H9 (cell line): ENCODE measurements around the gene SLC2A9. TPM values are rescaled to one million over a fixed set of nuclear protein-coding genes. Genes with fewer than 3 reads are reported as not detected.

Source experiments
- DNase-seq: peaks from one replicate; pipeline ENCODE4 v3.0.0-alpha.2; 2017
- H2AFZ ChIP-seq: one replicate; pipeline ENCODE4 v1.6.1; 2013; ENCODE audit warnings: mild to moderate bottlenecking, low read length, control low read depth, moderate library complexity
- H2AK5ac ChIP-seq: 2 replicates; pipeline ENCODE4 v1.6.1; 2013; ENCODE audit warnings: low read length, control low read depth, mixed read lengths; ENCODE audit not compliant: insufficient read length
- H2BK120ac ChIP-seq: one replicate; pipeline ENCODE4 v1.6.1; 2013; ENCODE audit warnings: low read depth, mild to moderate bottlenecking, low read length, control low read depth, inconsistent platforms; ENCODE audit not compliant: poor library complexity, severe bottlenecking
- H2BK12ac ChIP-seq: 2 replicates; pipeline ENCODE4 v1.6.1; 2013; ENCODE audit warnings: low read length, control low read depth, mixed read lengths, low read depth; ENCODE audit not compliant: insufficient read length
- H2BK15ac ChIP-seq: 2 replicates; pipeline ENCODE4 v1.6.1; 2013; ENCODE audit warnings: low read depth, low read length, control low read depth
- H2BK20ac ChIP-seq: one replicate; pipeline ENCODE4 v1.6.1; 2013; ENCODE audit warnings: low read depth, mild to moderate bottlenecking, low read length, control low read depth, inconsistent platforms; ENCODE audit not compliant: poor library complexity, severe bottlenecking
- H2BK5ac ChIP-seq: 2 replicates; pipeline ENCODE4 v1.6.1; 2013; ENCODE audit warnings: low read length, control low read depth, mixed read lengths; ENCODE audit not compliant: insufficient read length
- H3K14ac ChIP-seq: 2 replicates; pipeline ENCODE4 v1.6.1; 2013; ENCODE audit warnings: low read length, control low read depth; ENCODE audit not compliant: insufficient read depth
- H3K18ac ChIP-seq: 2 replicates; pipeline ENCODE4 v1.6.1; 2013; ENCODE audit warnings: low read depth, mild to moderate bottlenecking, mixed read lengths, low read length, control low read depth; ENCODE audit not compliant: insufficient read length
- H3K23ac ChIP-seq: 2 replicates; pipeline ENCODE4 v1.6.1; 2013; ENCODE audit warnings: low read length, control low read depth, mixed read lengths, low read depth; ENCODE audit not compliant: insufficient read length
- H3K23me2 ChIP-seq: 2 replicates; pipeline ENCODE4 v1.6.1; 2013; ENCODE audit warnings: low read depth, mild to moderate bottlenecking, mixed read lengths, low read length, control low read depth; ENCODE audit not compliant: insufficient read length, poor library complexity, severe bottlenecking
- H3K27ac ChIP-seq: 2 replicates; pipeline ENCODE4 v1.5.1; 2013; ENCODE audit warnings: low read length, control low read depth, mixed read lengths, low read depth; ENCODE audit not compliant: insufficient read length
- H3K27me3 ChIP-seq: 2 replicates; pipeline ENCODE4 v1.6.1; 2013; ENCODE audit warnings: low read length, control low read depth, inconsistent platforms; ENCODE audit not compliant: insufficient read depth
- H3K4ac ChIP-seq: 2 replicates; pipeline ENCODE4 v1.6.1; 2013; ENCODE audit warnings: low read depth, mild to moderate bottlenecking, control low read depth, inconsistent platforms, low read length, moderate library complexity
- H3K4me1 ChIP-seq: 2 replicates; pipeline ENCODE4 v1.6.1; 2013; ENCODE audit warnings: low read length, control low read depth, inconsistent platforms; ENCODE audit not compliant: insufficient read depth
- H3K4me2 ChIP-seq: 2 replicates; pipeline ENCODE4 v1.6.1; 2013; ENCODE audit warnings: low read length, control low read depth, mixed read lengths; ENCODE audit not compliant: insufficient read length, insufficient read depth
- H3K56ac ChIP-seq: 2 replicates; pipeline ENCODE4 v1.6.1; 2013; ENCODE audit warnings: low read depth, mild to moderate bottlenecking, mixed read lengths, low read length, control low read depth; ENCODE audit not compliant: insufficient read length
- H3K79me1 ChIP-seq: 2 replicates; pipeline ENCODE4 v1.6.1; 2013; ENCODE audit warnings: low read depth, mild to moderate bottlenecking, moderate library complexity, low read length, control low read depth, inconsistent platforms; ENCODE audit not compliant: insufficient read depth, poor library complexity, severe bottlenecking
- H3K79me2 ChIP-seq: 2 replicates; pipeline ENCODE4 v1.6.1; 2013; ENCODE audit warnings: low read length, control low read depth, inconsistent platforms; ENCODE audit not compliant: insufficient read depth
- H3K9ac ChIP-seq: 2 replicates; pipeline ENCODE4 v1.6.1; 2013; ENCODE audit warnings: low read length, control low read depth, mixed read lengths; ENCODE audit not compliant: insufficient read length; ENCODE audit errors: extremely low read depth
- H3K9me3 ChIP-seq: one replicate; pipeline ENCODE4 v1.6.1; 2013; ENCODE audit warnings: low read depth, low read length, inconsistent platforms; ENCODE audit not compliant: control insufficient read depth
- H3T11ph ChIP-seq: one replicate; pipeline ENCODE4 v1.6.1; 2013; ENCODE audit warnings: mild to moderate bottlenecking, low read length, control low read depth, inconsistent platforms
- H4K20me1 ChIP-seq: one replicate; pipeline ENCODE4 v1.6.1; 2013; ENCODE audit not compliant: control insufficient read depth, insufficient read length, insufficient read depth
- H4K5ac ChIP-seq: 2 replicates; pipeline ENCODE4 v1.6.1; 2013; ENCODE audit warnings: low read depth, mild to moderate bottlenecking, mixed read lengths, low read length, control low read depth; ENCODE audit not compliant: insufficient read length
- H4K8ac ChIP-seq: replicated peaks from 2 replicates; pipeline ENCODE4 v1.6.1; 2013; ENCODE audit warnings: low read length, control low read depth, mixed read lengths, low read depth; ENCODE audit not compliant: insufficient read length
- H4K91ac ChIP-seq: 2 replicates; pipeline ENCODE4 v1.6.1; 2013; ENCODE audit warnings: low read depth, mild to moderate bottlenecking, moderate library complexity, mixed read lengths, low read length, control low read depth; ENCODE audit not compliant: insufficient read length
- H3K27ac Mint-ChIP-seq, 3 experiments: 2 replicates in 2 of 3; 3 replicates in 1 of 3; pipeline ENCODE4 v1.8.0; 2020 to 2021; ENCODE audit warnings: mixed read lengths in 3 of 3, mild to moderate bottlenecking in 1 of 3, moderate library complexity in 1 of 3
- H3K27me3 Mint-ChIP-seq: 2 replicates; pipeline ENCODE4 v1.8.0; 2021; ENCODE audit warnings: low read depth, mild to moderate bottlenecking, moderate library complexity, mixed read lengths
- H3K36me3 Mint-ChIP-seq, 3 experiments: 2 replicates in 2 of 3; 3 replicates in 1 of 3; pipeline ENCODE4 v1.8.0; 2020 to 2021; ENCODE audit warnings: low read depth in 3 of 3, mixed read lengths in 3 of 3; ENCODE audit not compliant: insufficient read depth in 1 of 3
- H3K4me1 Mint-ChIP-seq, 2 experiments: 2 replicates each; pipeline ENCODE4 v1.8.0; 2020; ENCODE audit warnings: mixed read lengths in 2 of 2
- H3K4me3 Mint-ChIP-seq, 2 experiments: 2 replicates in 1 of 2; 3 replicates in 1 of 2; pipeline ENCODE4 v1.8.0; 2020 to 2021; ENCODE audit warnings: mild to moderate bottlenecking in 2 of 2, mixed read lengths in 2 of 2, moderate library complexity in 1 of 2
- H3K9me3 Mint-ChIP-seq, 2 experiments: 2 replicates in 1 of 2; 3 replicates in 1 of 2; pipeline ENCODE4 v1.8.0; 2020; ENCODE audit warnings: mild to moderate bottlenecking in 2 of 2, mixed read lengths in 2 of 2, moderate library complexity in 1 of 2
- CTCF ChIP-seq: fragments of 200-600 bp; sonication (generic); conservative IDR thresholded peaks from 3 replicates; pipeline ENCODE4 v1.8.0; 2021; ENCODE audit warnings: antibody characterized with exemption, mild to moderate bottlenecking
- WGBS: extraction: QIAGEN DNeasy Blood & Tissue Kit; methylation state at CpG from one replicate; pipeline ENCODE4 v1.1.7; 2013; ENCODE audit warnings: missing lambda C conversion rate, low lambda C conversion rate, mixed read lengths; ENCODE audit not compliant: insufficient read length; ENCODE audit errors: extremely low coverage; 5-methylcytosine and 5-hydroxymethylcytosine counted together
- total RNA-seq: library from RNA; stranded (reverse); gene quantifications from 2 replicates; pipeline ENCODE4 v1.2.1, GENCODE V29; 2021

SLC2A9 gene
- total RNA-seq, 1 experiment from 2014 or later = 0.79 TPM

DNA sequence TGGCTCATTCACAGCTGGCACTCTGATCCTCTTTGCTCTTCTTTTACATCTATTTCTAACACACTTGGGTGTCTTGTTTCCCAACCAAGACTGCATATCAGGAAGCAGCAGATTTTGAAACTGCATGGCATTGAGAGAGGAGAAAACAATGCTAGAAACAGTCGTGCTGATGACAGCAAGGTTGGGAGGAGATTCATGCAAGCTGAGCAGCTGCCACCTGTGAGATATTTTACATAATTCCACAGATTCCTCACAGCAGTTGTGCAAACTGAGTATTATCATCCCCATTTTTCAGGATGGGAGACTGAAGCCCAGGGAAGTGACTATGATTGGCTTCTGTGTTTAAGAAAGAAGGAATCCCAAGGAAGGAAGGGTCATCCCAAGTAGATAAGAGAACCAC lies 105.0 kb downstream of the SLC2A9 start:
- H3K23me2 ChIP-seq = no peaks in the 10 kb centered on the region
- no peak overlapping the region for H4K91ac ChIP-seq
- no peak overlapping the region for H3K27ac ChIP-seq
- WGBS = no CpG with 5 or more reads among the region's 1 CpG
- H3K4me1 ChIP-seq = peaks cover 8% of the 10 kb centered on the region
- Mint-ChIP-seq H3K36me3 (no peaks in the 10 kb centered on the region; a peak in 1 of 7 replicates), H3K4me1 (peaks cover 17 to 22% of the 10 kb centered on the region in 2 experiments), H3K27ac (no peak overlapping the region), H3K9me3 (no peaks in the 10 kb centered on the region), H3K4me3 (no peak overlapping the region), H3K27me3 (peaks cover 13% of the 10 kb centered on the region)
- no peak overlapping the region for H3K4ac ChIP-seq
- no peaks in the 10 kb centered on the region for H3K79me2 ChIP-seq
- no peak overlapping the region for H2BK12ac ChIP-seq
- no peak overlapping the region for H3K4me2 ChIP-seq
- H3K18ac ChIP-seq = no peak overlapping the region
- TF ChIP-seq CTCF = no peak
- H3K79me1 ChIP-seq = no peaks in the 10 kb centered on the region
- DNase-seq = no peak
- no peak overlapping the region for H3K9ac ChIP-seq
- no peak overlapping the region for H4K8ac ChIP-seq
- H3K23ac ChIP-seq = no peak overlapping the region
- no peak overlapping the region for H2BK15ac ChIP-seq
- H2BK20ac ChIP-seq = no peak overlapping the region
- H3K56ac ChIP-seq = no peak overlapping the region
- H4K20me1 ChIP-seq = no peaks in the 10 kb centered on the region
- H2AFZ ChIP-seq = no peak overlapping the region
- no peak overlapping the region for H2BK120ac ChIP-seq
- no peak overlapping the region for H2AK5ac ChIP-seq
- no peak overlapping the region for H2BK5ac ChIP-seq
- H3K9me3 ChIP-seq = no peaks in the 10 kb centered on the region
- H3K14ac ChIP-seq = no peak overlapping the region
- H3K27me3 ChIP-seq = no peaks in the 10 kb centered on the region
- no peak overlapping the region for H4K5ac ChIP-seq
- H3T11ph ChIP-seq = no peak overlapping the region
